ENCODE measurements around the gene CKMT2. TPM values are rescaled to one million over a fixed set of nuclear protein-coding genes. Genes with fewer than 3 reads are reported as not detected.

Gene CKMT2
- total RNA-seq, 4 donors from 2014 or later: 2.1 TPM; not detected in 3

DNA sequence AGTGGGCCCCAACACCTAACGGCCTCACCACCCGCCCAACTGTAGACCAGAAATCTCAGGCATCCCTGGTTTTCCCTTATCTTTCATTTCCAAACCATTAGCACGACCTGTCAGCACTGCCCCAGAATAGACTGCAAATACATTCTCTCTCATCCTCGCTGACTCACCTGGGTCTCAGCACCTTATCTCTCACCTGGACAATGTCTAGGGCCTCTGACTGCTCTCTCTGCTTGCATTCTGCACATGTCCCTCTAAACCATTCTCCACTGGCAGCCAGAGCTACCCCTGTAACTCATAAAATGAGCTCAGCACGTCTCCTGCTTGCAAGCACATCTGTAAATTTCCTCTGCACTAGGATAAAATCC is 12.7 kb downstream of the CKMT2 start:
- Histone ChIP-seq H3K4me1 (peaks cover 0 to 38% (median 19%) of the 10 kb centered on the region in 3 donors), H3K36me3 (no peaks in the 10 kb centered on the region), H3K9me3 (no peaks in the 10 kb centered on the region), H3K27me3 (no peaks in the 10 kb centered on the region), H3K4me3 (no peak overlapping the region), H3K27ac (no peak overlapping the region)
- intact Hi-C loops (cut with DNase I): no loop called here
- TF ChIP-seq CTCF (IDR thresholded peaks at IDR 0.05): no peak
- TF ChIP-seq POLR2A (IDR thresholded peaks at IDR 0.05): no peak
- no peak for DNase-seq
- WGBS, 2 donors: 79 to 86% methylated on average over 4 to 5 of the region's 5 CpGs

GRCh38 chr5:81246697-81247096 is 13.6 kb downstream of the CKMT2 start:
- H3K9me3 ChIP-seq: no peaks in the 10 kb centered on the region
- no peak for DNase-seq
- no peak overlapping the region for H3K4me3 ChIP-seq
- intact Hi-C loops (cut with DNase I): no loop called here
- no peaks in the 10 kb centered on the region for H3K27me3 ChIP-seq
- H3K27ac ChIP-seq: no peak overlapping the region
- WGBS, 2 donors: 85 to 86% methylated on average over 6 of the region's 6 CpGs
- no peak for TF ChIP-seq POLR2A (IDR thresholded peaks at IDR 0.05)
- no peak for TF ChIP-seq CTCF (IDR thresholded peaks at IDR 0.05)
- H3K4me1 ChIP-seq: peaks cover 0 to 38% (median 19%) of the 10 kb centered on the region in 3 donors
- no peaks in the 10 kb centered on the region for H3K36me3 ChIP-seq

- peak overlapping the region in 2 of 4 donors; percentile 22 to 29 for H3K27ac ChIP-seq
- intact Hi-C loops (cut with DNase I): no loop called here
These were observed 14.4 kb downstream of the CKMT2 start for GRCh38 chr5:81247441-81247972.

GRCh38 chr5:81249240-81249639 is 16.1 kb downstream of the CKMT2 start:
- Histone ChIP-seq H3K36me3 (no peaks in the 10 kb centered on the region), H3K27me3 (no peaks in the 10 kb centered on the region), H3K4me1 (peaks cover 0 to 46% (median 22%) of the 10 kb centered on the region in 3 donors), H3K4me3 (no peak overlapping the region), H3K27ac (no peak overlapping the region), H3K9me3 (no peaks in the 10 kb centered on the region)
- intact Hi-C loops (cut with DNase I): no loop called here
- no peak for DNase-seq
- WGBS, 2 donors: 78 to 86% methylated on average over 3 to 4 of the region's 4 CpGs
- TF ChIP-seq POLR2A (IDR thresholded peaks at IDR 0.05) (no peak), CTCF (IDR thresholded peaks at IDR 0.05) (no peak)

More at GRCh38 chr5:81247441-81247972, 14.4 kb downstream of the CKMT2 start:
- H3K9me3 ChIP-seq: no peaks in the 10 kb centered on the region
- H3K4me3 ChIP-seq: no peak overlapping the region
- H3K27me3 ChIP-seq: no peaks in the 10 kb centered on the region
- H3K4me1 ChIP-seq: peaks cover 0 to 38% (median 19%) of the 10 kb centered on the region in 3 donors
- WGBS, 2 donors: 36 to 59% methylated on average over 3 of the region's 3 CpGs
- TF ChIP-seq CTCF (IDR thresholded peaks at IDR 0.05) (no peak), POLR2A (IDR thresholded peaks at IDR 0.05) (no peak)
- DNase-seq: no peak
- no peaks in the 10 kb centered on the region for H3K36me3 ChIP-seq

GRCh38 chr5:81250004-81250403 is 16.9 kb downstream of the CKMT2 start:
- Histone ChIP-seq H3K27ac (no peak overlapping the region), H3K36me3 (no peaks in the 10 kb centered on the region), H3K4me1 (peaks cover 0 to 43% (median 22%) of the 10 kb centered on the region in 3 donors), H3K27me3 (no peaks in the 10 kb centered on the region), H3K4me3 (no peak overlapping the region), H3K9me3 (no peaks in the 10 kb centered on the region)
- intact Hi-C loops (cut with DNase I): no loop called here
- WGBS, 2 donors: 100% methylated on average over 1 of the region's 1 CpG
- no peak for DNase-seq
- TF ChIP-seq POLR2A (IDR thresholded peaks at IDR 0.05): no peak
- TF ChIP-seq CTCF (IDR thresholded peaks at IDR 0.05): no peak

All from esophagus squamous epithelium (tissue), 5 donors.